ENCODE measurements around the gene KRTAP9-1.
"Not testable (repeated sequence)": the region's sequence is repeated elsewhere in the genome, so short reads cannot be mapped to it uniquely, and the experiment has no call there.

GRCh38 chr17:41226598-41227095, 37.0 kb downstream of the KRTAP9-1 start, which contains the start of gene KRTAP9-2:
- TF ChIP-seq, protein P1, sequence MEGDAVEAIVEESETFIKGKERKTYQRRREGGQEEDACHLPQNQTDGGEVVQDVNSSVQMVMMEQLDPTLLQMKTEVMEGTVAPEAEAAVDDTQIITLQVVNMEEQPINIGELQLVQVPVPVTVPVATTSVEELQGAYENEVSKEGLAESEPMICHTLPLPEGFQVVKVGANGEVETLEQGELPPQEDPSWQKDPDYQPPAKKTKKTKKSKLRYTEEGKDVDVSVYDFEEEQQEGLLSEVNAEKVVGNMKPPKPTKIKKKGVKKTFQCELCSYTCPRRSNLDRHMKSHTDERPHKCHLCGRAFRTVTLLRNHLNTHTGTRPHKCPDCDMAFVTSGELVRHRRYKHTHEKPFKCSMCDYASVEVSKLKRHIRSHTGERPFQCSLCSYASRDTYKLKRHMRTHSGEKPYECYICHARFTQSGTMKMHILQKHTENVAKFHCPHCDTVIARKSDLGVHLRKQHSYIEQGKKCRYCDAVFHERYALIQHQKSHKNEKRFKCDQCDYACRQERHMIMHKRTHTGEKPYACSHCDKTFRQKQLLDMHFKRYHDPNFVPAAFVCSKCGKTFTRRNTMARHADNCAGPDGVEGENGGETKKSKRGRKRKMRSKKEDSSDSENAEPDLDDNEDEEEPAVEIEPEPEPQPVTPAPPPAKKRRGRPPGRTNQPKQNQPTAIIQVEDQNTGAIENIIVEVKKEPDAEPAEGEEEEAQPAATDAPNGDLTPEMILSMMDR (IDR thresholded peaks at IDR 0.05 in 4 of 5, conservative IDR thresholded peaks at IDR 0.05 in 1 of 5), result not testable (repeated sequence)
- not testable (repeated sequence) for TF ChIP-seq POLR2A (IDR thresholded peaks at IDR 0.05)
